TTC549 (cell line): ENCODE measurements around the gene CMIP.

ENCODE experiments used
- FAIRE-seq: peaks from 2 replicates; lab custom pipeline; 2012; peaks lifted over from hg19 to GRCh38; lab: Jason Lieb, UNC

Gene CMIP

GRCh38 chr16:81754858-81755257 lies 310.2 kb downstream of the CMIP start:
- no peak for FAIRE-seq

DNA sequence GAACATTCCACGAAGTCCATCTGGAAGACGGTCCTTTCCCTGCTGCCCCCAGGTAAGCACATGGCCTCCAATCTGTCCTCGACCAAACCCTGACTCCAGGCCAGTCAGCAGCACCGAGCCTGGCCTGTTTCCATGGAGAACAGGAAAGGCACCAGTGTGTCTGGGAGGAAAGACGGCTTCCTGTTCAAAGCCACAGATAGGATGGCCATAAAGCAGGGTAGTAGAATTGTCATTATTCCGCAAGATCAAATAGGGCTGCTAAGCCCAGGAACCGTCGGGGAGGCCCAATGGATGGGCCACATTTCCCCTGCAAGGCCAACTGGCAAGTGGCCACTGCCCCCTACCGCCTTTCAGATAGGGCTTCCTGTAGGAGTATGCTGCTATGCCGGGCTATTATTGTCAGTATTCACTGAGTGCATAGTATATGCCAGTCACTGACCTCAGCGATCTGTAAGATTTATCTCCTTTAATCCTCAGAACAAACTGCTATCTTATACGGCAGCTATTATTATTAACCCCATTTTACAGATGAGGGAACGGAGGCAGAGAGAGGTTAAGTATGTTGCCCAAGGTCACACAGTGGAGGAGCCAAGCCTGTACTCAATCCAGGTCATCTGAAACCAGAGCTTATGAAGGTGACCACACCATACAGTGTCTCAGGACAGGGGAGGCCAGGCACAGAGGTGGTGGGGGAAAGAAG lies 311.5 kb downstream of the CMIP start:
- no peak for FAIRE-seq

GRCh38 chr16:81756615-81757356 lies 312.2 kb downstream of the CMIP start:
- no peak for FAIRE-seq

GRCh38 chr16:81758376-81758775 lies 313.8 kb downstream of the CMIP start:
- FAIRE-seq = no peak
